Measurements from ENCODE around the gene PLAGL2. TPM values are rescaled to one million over a fixed set of nuclear protein-coding genes. Genes with fewer than 3 reads are reported as not detected.

Gene PLAGL2
- total RNA-seq, 1 experiment from 2014 or later = 21.4 TPM

GRCh38 chr20:32192698-32193097, 14.8 kb downstream of the PLAGL2 start:
- no peak for DNase-seq (ENCODE audit: low spot score)
- Mint-ChIP-seq H3K27me3 (ENCODE audit: low read depth) (no peaks in the 10 kb centered on the region; the same call in 1 of the 2 replicates), H3K4me3 (no peak overlapping the region), H3K27ac (no peak overlapping the region; the same call in 1 of the 2 replicates), H3K36me3 (peaks cover 28% of the 10 kb centered on the region), H3K4me1 (peaks cover 20% of the 10 kb centered on the region), H3K9me3 (no peaks in the 10 kb centered on the region)
- ATAC-seq = no peak
- POLR2A ChIA-PET = no interaction called here
- TF ChIP-seq, protein P1, sequence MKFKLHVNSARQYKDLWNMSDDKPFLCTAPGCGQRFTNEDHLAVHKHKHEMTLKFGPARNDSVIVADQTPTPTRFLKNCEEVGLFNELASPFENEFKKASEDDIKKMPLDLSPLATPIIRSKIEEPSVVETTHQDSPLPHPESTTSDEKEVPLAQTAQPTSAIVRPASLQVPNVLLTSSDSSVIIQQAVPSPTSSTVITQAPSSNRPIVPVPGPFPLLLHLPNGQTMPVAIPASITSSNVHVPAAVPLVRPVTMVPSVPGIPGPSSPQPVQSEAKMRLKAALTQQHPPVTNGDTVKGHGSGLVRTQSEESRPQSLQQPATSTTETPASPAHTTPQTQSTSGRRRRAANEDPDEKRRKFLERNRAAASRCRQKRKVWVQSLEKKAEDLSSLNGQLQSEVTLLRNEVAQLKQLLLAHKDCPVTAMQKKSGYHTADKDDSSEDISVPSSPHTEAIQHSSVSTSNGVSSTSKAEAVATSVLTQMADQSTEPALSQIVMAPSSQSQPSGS (CRISPR knock-in tag; IDR thresholded peaks at IDR 0.05; ENCODE audit: borderline replicate concordance, low read depth) = no peak
- TF ChIP-seq ATF3 (CRISPR knock-in tag; conservative IDR thresholded peaks at IDR 0.05) (no peak), ESRRA (CRISPR knock-in tag; IDR thresholded peaks at IDR 0.05; ENCODE audit: borderline replicate concordance) (no peak), TCF7 (CRISPR knock-in tag; IDR thresholded peaks at IDR 0.05; ENCODE audit: low read depth) (no peak), SMAD4 (CRISPR knock-in tag; IDR thresholded peaks at IDR 0.05) (no peak), ZNF263 (CRISPR knock-in tag; IDR thresholded peaks at IDR 0.05; ENCODE audit: low read depth) (no peak), ZNF425 (CRISPR knock-in tag; conservative IDR thresholded peaks at IDR 0.05) (no peak), USF1 (CRISPR knock-in tag; IDR thresholded peaks at IDR 0.05) (no peak), ZSCAN18 (CRISPR knock-in tag; IDR thresholded peaks at IDR 0.05) (no peak), TEAD1 (CRISPR knock-in tag; IDR thresholded peaks at IDR 0.05) (no peak), ZBTB43 (CRISPR knock-in tag; IDR thresholded peaks at IDR 0.05) (no peak), FOXP4 (CRISPR knock-in tag; IDR thresholded peaks at IDR 0.05) (no peak), NR2C2 (CRISPR knock-in tag; IDR thresholded peaks at IDR 0.05) (no peak), TP53 (CRISPR knock-in tag; IDR thresholded peaks at IDR 0.05) (no peak)
- TF ChIP-seq, protein P2, sequence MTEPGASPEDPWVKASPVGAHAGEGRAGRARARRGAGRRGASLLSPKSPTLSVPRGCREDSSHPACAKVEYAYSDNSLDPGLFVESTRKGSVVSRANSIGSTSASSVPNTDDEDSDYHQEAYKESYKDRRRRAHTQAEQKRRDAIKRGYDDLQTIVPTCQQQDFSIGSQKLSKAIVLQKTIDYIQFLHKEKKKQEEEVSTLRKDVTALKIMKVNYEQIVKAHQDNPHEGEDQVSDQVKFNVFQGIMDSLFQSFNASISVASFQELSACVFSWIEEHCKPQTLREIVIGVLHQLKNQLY (CRISPR knock-in tag; IDR thresholded peaks at IDR 0.05) = no peak
- TF ChIP-seq, protein P3, sequence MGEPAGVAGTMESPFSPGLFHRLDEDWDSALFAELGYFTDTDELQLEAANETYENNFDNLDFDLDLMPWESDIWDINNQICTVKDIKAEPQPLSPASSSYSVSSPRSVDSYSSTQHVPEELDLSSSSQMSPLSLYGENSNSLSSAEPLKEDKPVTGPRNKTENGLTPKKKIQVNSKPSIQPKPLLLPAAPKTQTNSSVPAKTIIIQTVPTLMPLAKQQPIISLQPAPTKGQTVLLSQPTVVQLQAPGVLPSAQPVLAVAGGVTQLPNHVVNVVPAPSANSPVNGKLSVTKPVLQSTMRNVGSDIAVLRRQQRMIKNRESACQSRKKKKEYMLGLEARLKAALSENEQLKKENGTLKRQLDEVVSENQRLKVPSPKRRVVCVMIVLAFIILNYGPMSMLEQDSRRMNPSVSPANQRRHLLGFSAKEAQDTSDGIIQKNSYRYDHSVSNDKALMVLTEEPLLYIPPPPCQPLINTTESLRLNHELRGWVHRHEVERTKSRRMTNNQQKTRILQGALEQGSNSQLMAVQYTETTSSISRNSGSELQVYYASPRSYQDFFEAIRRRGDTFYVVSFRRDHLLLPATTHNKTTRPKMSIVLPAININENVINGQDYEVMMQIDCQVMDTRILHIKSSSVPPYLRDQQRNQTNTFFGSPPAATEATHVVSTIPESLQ (CRISPR knock-in tag; IDR thresholded peaks at IDR 0.05) = no peak
- CTCF ChIA-PET = no interaction called here
